Activated T-helper 17 cell treated with anti-CD3 and anti-CD28 coated beads, Interleukin-2, amount 50 U/mL, for 72 hours (primary cell): ENCODE data around the gene DYNLL1. TPM values are rescaled to one million over a fixed set of nuclear protein-coding genes. Genes with fewer than 3 reads are reported as not detected.
A peak's percentile ranks its signal among the peaks of the same experiment; 100 is the strongest.

Experiments used
- ATAC-seq: fragments of 150-1000 bp; cut with Tn5 transposase; replicated peaks from 2 replicates; pipeline ENCODE4 v1.10.0; 2021; ENCODE audit warnings: mild to moderate bottlenecking, moderate library complexity
- H3K27ac Mint-ChIP-seq: one replicate; pipeline ENCODE4 v1.8.0; 2022; ENCODE audit warnings: mixed read lengths
- H3K27me3 Mint-ChIP-seq: one replicate; pipeline ENCODE4 v1.8.0; 2022; ENCODE audit warnings: mixed read lengths
- H3K36me3 Mint-ChIP-seq: one replicate; pipeline ENCODE4 v1.8.0; 2022; ENCODE audit warnings: low read depth, mild to moderate bottlenecking, mixed read lengths
- H3K4me1 Mint-ChIP-seq: one replicate; pipeline ENCODE4 v1.8.0; 2022; ENCODE audit warnings: mixed read lengths
- H3K4me3 Mint-ChIP-seq: one replicate; pipeline ENCODE4 v1.8.0; 2022; ENCODE audit warnings: mild to moderate bottlenecking, mixed read lengths
- H3K9me3 Mint-ChIP-seq: one replicate; pipeline ENCODE4 v1.8.0; 2022; ENCODE audit warnings: mixed read lengths
- total RNA-seq, 2 donors: library from RNA; stranded (reverse); gene quantifications; one replicate each; pipeline ENCODE4 v1.2.3, GENCODE V29; 2022

DYNLL1 gene
- total RNA-seq, 2 donors from 2014 or later: 69.2 to 197 TPM

GRCh38 chr12:120468325-120468820 is 27.5 kb upstream of the DYNLL1 start:
- Mint-ChIP-seq H3K4me3 (peak overlapping the region; percentile 93), H3K27me3 (no peaks in the 10 kb centered on the region), H3K27ac (peak overlapping the region; percentile 89), H3K4me1 (peaks cover 11% of the 10 kb centered on the region), H3K36me3 (peaks cover 53% of the 10 kb centered on the region), H3K9me3 (no peaks in the 10 kb centered on the region)
- ATAC-seq: peak; percentile 14

GRCh38 chr12:120468821-120469449 is 27.0 kb upstream of the DYNLL1 start:
- peaks cover 47% of the 10 kb centered on the region for H3K36me3 Mint-ChIP-seq
- ATAC-seq: peak; percentile 17
- no peaks in the 10 kb centered on the region for H3K9me3 Mint-ChIP-seq
- H3K4me3 Mint-ChIP-seq: peak overlapping the region; percentile 93
- peaks cover 14% of the 10 kb centered on the region for H3K4me1 Mint-ChIP-seq
- H3K27me3 Mint-ChIP-seq: no peaks in the 10 kb centered on the region
- peak overlapping the region; percentile 89 for H3K27ac Mint-ChIP-seq

GRCh38 chr12:120469450-120470149 is 26.3 kb upstream of the DYNLL1 start, which contains the start of gene SRSF9:
Gene SRSF9, minus strand, starts transcription at chr12:120469748. Its CDS starts 139 bp downstream, at chr12:120469609.
- Mint-ChIP-seq H3K27me3 (no peaks in the 10 kb centered on the region), H3K27ac (peak within 1 kb of the TSS; percentile 89), H3K4me1 (peaks cover 14% of the 10 kb centered on the region), H3K9me3 (no peaks in the 10 kb centered on the region), H3K4me3 (peak within 1 kb of the TSS; percentile 93), H3K36me3 (peaks cover 40% of the 10 kb centered on the region)
- ATAC-seq: peak; percentile 94

- H3K9me3 Mint-ChIP-seq: no peaks in the 10 kb centered on the region
- peak overlapping the region; percentile 93 for H3K4me3 Mint-ChIP-seq
- no peaks in the 10 kb centered on the region for H3K27me3 Mint-ChIP-seq
- peak; percentile 34 for ATAC-seq
- H3K4me1 Mint-ChIP-seq: peaks cover 14% of the 10 kb centered on the region
- peaks cover 34% of the 10 kb centered on the region for H3K36me3 Mint-ChIP-seq
- peak overlapping the region; percentile 66 for H3K27ac Mint-ChIP-seq
Observed at GRCh38 chr12:120470150-120470784, 25.6 kb upstream of the DYNLL1 start.

- ATAC-seq: no peak
- Mint-ChIP-seq H3K27me3 (no peaks in the 10 kb centered on the region), H3K9me3 (no peaks in the 10 kb centered on the region), H3K4me3 (peak overlapping the region; percentile 8), H3K27ac (no peak overlapping the region), H3K36me3 (peaks cover 11% of the 10 kb centered on the region), H3K4me1 (peaks cover 11% of the 10 kb centered on the region)
Observed at GRCh38 chr12:120472521-120472920, 23.4 kb upstream of the DYNLL1 start.

- Mint-ChIP-seq H3K27ac (peak overlapping the region; percentile 13), H3K4me1 (peaks cover 8% of the 10 kb centered on the region), H3K4me3 (peak overlapping the region; percentile 47), H3K9me3 (no peaks in the 10 kb centered on the region), H3K27me3 (no peaks in the 10 kb centered on the region), H3K36me3 (no peaks in the 10 kb centered on the region)
- ATAC-seq: no peak
Observed at GRCh38 chr12:120473807-120474615, 21.9 kb upstream of the DYNLL1 start.

GRCh38 chr12:120474616-120474960 is 21.3 kb upstream of the DYNLL1 start:
- peak; percentile 48 for ATAC-seq
- no peaks in the 10 kb centered on the region for H3K9me3 Mint-ChIP-seq
- no peaks in the 10 kb centered on the region for H3K36me3 Mint-ChIP-seq
- H3K27ac Mint-ChIP-seq: peak overlapping the region; percentile 13
- H3K27me3 Mint-ChIP-seq: no peaks in the 10 kb centered on the region
- H3K4me1 Mint-ChIP-seq: peaks cover 8% of the 10 kb centered on the region
- H3K4me3 Mint-ChIP-seq: peak overlapping the region; percentile 47

- no peak overlapping the region for H3K4me3 Mint-ChIP-seq
- ATAC-seq: no peak
- peaks cover 8% of the 10 kb centered on the region for H3K4me1 Mint-ChIP-seq
- H3K36me3 Mint-ChIP-seq: no peaks in the 10 kb centered on the region
- H3K9me3 Mint-ChIP-seq: no peaks in the 10 kb centered on the region
- H3K27me3 Mint-ChIP-seq: no peaks in the 10 kb centered on the region
- no peak overlapping the region for H3K27ac Mint-ChIP-seq
Observed at GRCh38 chr12:120475643-120476042, 20.3 kb upstream of the DYNLL1 start.

- Mint-ChIP-seq H3K27ac (peak overlapping the region; percentile 9), H3K4me3 (no peak overlapping the region), H3K36me3 (no peaks in the 10 kb centered on the region), H3K9me3 (no peaks in the 10 kb centered on the region), H3K4me1 (no peaks in the 10 kb centered on the region), H3K27me3 (no peaks in the 10 kb centered on the region)
- no peak for ATAC-seq
Observed at GRCh38 chr12:120479458-120479857, 16.5 kb upstream of the DYNLL1 start.

GRCh38 chr12:120480211-120480610 is 15.7 kb upstream of the DYNLL1 start:
- no peak for ATAC-seq
- H3K4me3 Mint-ChIP-seq: no peak overlapping the region
- no peaks in the 10 kb centered on the region for H3K4me1 Mint-ChIP-seq
- H3K27ac Mint-ChIP-seq: peak overlapping the region; percentile 9
- no peaks in the 10 kb centered on the region for H3K36me3 Mint-ChIP-seq
- no peaks in the 10 kb centered on the region for H3K9me3 Mint-ChIP-seq
- H3K27me3 Mint-ChIP-seq: no peaks in the 10 kb centered on the region

- no peaks in the 10 kb centered on the region for H3K36me3 Mint-ChIP-seq
- no peaks in the 10 kb centered on the region for H3K27me3 Mint-ChIP-seq
- ATAC-seq: no peak
- H3K4me1 Mint-ChIP-seq: no peaks in the 10 kb centered on the region
- H3K4me3 Mint-ChIP-seq: no peak overlapping the region
- H3K9me3 Mint-ChIP-seq: no peaks in the 10 kb centered on the region
- no peak overlapping the region for H3K27ac Mint-ChIP-seq
Observed at GRCh38 chr12:120481022-120481767, 14.7 kb upstream of the DYNLL1 start.

- Mint-ChIP-seq H3K27ac (peak overlapping the region; percentile 4), H3K9me3 (no peaks in the 10 kb centered on the region), H3K27me3 (no peaks in the 10 kb centered on the region), H3K36me3 (no peaks in the 10 kb centered on the region), H3K4me3 (no peak overlapping the region), H3K4me1 (no peaks in the 10 kb centered on the region)
- no peak for ATAC-seq
Observed at GRCh38 chr12:120483621-120484020, 12.3 kb upstream of the DYNLL1 start.

- Mint-ChIP-seq H3K36me3 (no peaks in the 10 kb centered on the region), H3K4me1 (no peaks in the 10 kb centered on the region), H3K27me3 (no peaks in the 10 kb centered on the region), H3K27ac (no peak overlapping the region), H3K4me3 (no peak overlapping the region), H3K9me3 (no peaks in the 10 kb centered on the region)
- ATAC-seq: no peak
Observed at GRCh38 chr12:120485961-120486881, 9.7 kb upstream of the DYNLL1 start.
